GM18909 (cell line): ENCODE measurements around the gene USP48.

ENCODE experiments used
- ATAC-seq: cut with Tn5 transposase; IDR thresholded peaks from one replicate; pipeline ENCODE4 v1.9.1; 2021; ENCODE audit warnings: mild to moderate bottlenecking; ENCODE audit not compliant: unreplicated experiment, poor library complexity

USP48 gene

GRCh38 chr1:21671915-21672314 is 111.0 kb downstream of the USP48 start:
- ATAC-seq, result no peak

- no peak for ATAC-seq
Measured at GRCh38 chr1:21670956-21671902, 111.7 kb downstream of the USP48 start.

GRCh38 chr1:21670059-21670881 is 112.7 kb downstream of the USP48 start:
- no peak for ATAC-seq

- ATAC-seq, result no peak
Measured at GRCh38 chr1:21669258-21670058, 113.5 kb downstream of the USP48 start, which contains the start of gene RAP1GAP. Gene RAP1GAP, minus strand, starts transcription at chr1:21669357. Its CDS starts 49,325 bp downstream, at chr1:21620032.

- no peak for ATAC-seq
Measured at GRCh38 chr1:21668951-21669257, 114.0 kb downstream of the USP48 start.

GRCh38 chr1:21668232-21668950 is 114.6 kb downstream of the USP48 start:
- ATAC-seq, result no peak

- no peak for ATAC-seq
Measured at GRCh38 chr1:21667348-21668231, 115.4 kb downstream of the USP48 start.

- ATAC-seq, result no peak
Measured at GRCh38 chr1:21666576-21667320, 116.2 kb downstream of the USP48 start.

GRCh38 chr1:21665711-21666575 is 117.0 kb downstream of the USP48 start:
- ATAC-seq, result no peak

- ATAC-seq, result no peak
Measured at GRCh38 chr1:21664806-21665588, 118.0 kb downstream of the USP48 start.

GRCh38 chr1:21663951-21664805 is 118.8 kb downstream of the USP48 start:
- ATAC-seq, result no peak

GRCh38 chr1:21663248-21663950 is 119.5 kb downstream of the USP48 start:
- ATAC-seq, result no peak

- ATAC-seq, result no peak
Measured at GRCh38 chr1:21662426-21663247, 120.3 kb downstream of the USP48 start.

- ATAC-seq, result no peak
Measured at GRCh38 chr1:21661886-21662285, 121.1 kb downstream of the USP48 start.
